Keratinocyte (primary cell): ENCODE results near the gene ARPC1A. TPM values are rescaled to one million over a fixed set of nuclear protein-coding genes. Genes with fewer than 3 reads are reported as not detected.

Experiments
- DNase-seq: peaks from one replicate; pipeline ENCODE4 v3.0.0-alpha.2; 2011; ENCODE audit warnings: low read depth, missing footprints, low spot score
- FAIRE-seq: peaks from 2 replicates; lab custom pipeline; 2011; peaks lifted over from hg19 to GRCh38; lab: Jason Lieb, UNC
- H2AFZ ChIP-seq: 2 replicates; pipeline ENCODE4 v1.6.0; 2012; ENCODE audit warnings: low read length, control low read depth, inconsistent platforms; ENCODE audit not compliant: control insufficient read depth
- H3K27ac ChIP-seq: 2 replicates; pipeline ENCODE4 v1.5.1; 2011; ENCODE audit warnings: low read length; ENCODE audit not compliant: control insufficient read depth, insufficient read depth
- H3K27me3 ChIP-seq: 3 replicates; pipeline ENCODE4 v1.6.0; 2011; ENCODE audit warnings: low read length; ENCODE audit not compliant: control insufficient read depth, insufficient read depth; ENCODE audit errors: extremely low read depth
- H3K36me3 ChIP-seq, 2 experiments: 2 replicates in 1 of 2; 3 replicates in 1 of 2; pipeline ENCODE4 v1.5.1; 2011; ENCODE audit warnings: low read length in 2 of 2, mild to moderate bottlenecking in 1 of 2; ENCODE audit not compliant: control insufficient read depth in 2 of 2, insufficient read depth in 2 of 2; ENCODE audit errors: extremely low read depth in 1 of 2
- H3K4me1 ChIP-seq: 3 replicates; pipeline ENCODE4 v1.5.1; 2011; ENCODE audit warnings: low read length; ENCODE audit not compliant: control insufficient read depth, insufficient read depth; ENCODE audit errors: extremely low read depth
- H3K4me2 ChIP-seq: 3 replicates; pipeline ENCODE4 v1.6.0; 2011; ENCODE audit warnings: low read depth, low read length; ENCODE audit not compliant: control insufficient read depth, insufficient read depth; ENCODE audit errors: extremely low read depth
- H3K4me3 ChIP-seq, 3 experiments: fragments of 200-600 bp in 1 of 3; sonication (generic) in 1 of 3; 2 replicates in 2 of 3; 3 replicates in 1 of 3; pipeline ENCODE4 v1.5.1; 2011 to 2016; ENCODE audit warnings: low read length in 3 of 3, mild to moderate bottlenecking in 3 of 3, control low read depth in 2 of 3, inconsistent platforms in 1 of 3, low read depth in 1 of 3, mixed read lengths in 1 of 3, mixed run types in 1 of 3, moderate library complexity in 1 of 3; ENCODE audit not compliant: control insufficient read depth in 2 of 3, insufficient read depth in 2 of 3; ENCODE audit errors: extremely low read depth in 1 of 3
- H3K79me2 ChIP-seq: 2 replicates; pipeline ENCODE4 v1.6.0; 2012; ENCODE audit warnings: low read length; ENCODE audit not compliant: control insufficient read depth, insufficient read depth
- H3K9ac ChIP-seq: 3 replicates; pipeline ENCODE4 v1.6.0; 2011; ENCODE audit warnings: low read length; ENCODE audit not compliant: control insufficient read depth, insufficient read depth; ENCODE audit errors: extremely low read depth
- H3K9me1 ChIP-seq: 3 replicates; pipeline ENCODE4 v1.6.0; 2011; ENCODE audit warnings: low read length; ENCODE audit not compliant: control insufficient read depth, insufficient read depth; ENCODE audit errors: extremely low read depth
- H3K9me3 ChIP-seq: 2 replicates; pipeline ENCODE4 v1.5.1; 2012; ENCODE audit warnings: low read depth, low read length; ENCODE audit not compliant: control insufficient read depth
- H4K20me1 ChIP-seq: 3 replicates; pipeline ENCODE4 v1.6.0; 2011; ENCODE audit warnings: low read length; ENCODE audit not compliant: control insufficient read depth, insufficient read depth; ENCODE audit errors: extremely low read depth
- EZH2 ChIP-seq: IDR thresholded peaks from one replicate; pipeline ENCODE4 v1.6.1; 2012; ENCODE audit warnings: inconsistent platforms, mild to moderate bottlenecking, low read length, moderate library complexity
- dilution Hi-C: fragments of 300-500 bp; cut with MboI; formaldehyde crosslinking; loops from one replicate; pipeline ENCODE4 v1.7.0; 2020; ENCODE audit warnings: low sequenced_read_pairs; ENCODE audit not compliant: extremely low pct_ligation_motif_present
- polyA plus RNA-seq, 5 experiments: library from polyadenylated mRNA; depleted of rRNA in 3 of 5; stranded (reverse) in 3 of 5; stranded (forward) in 1 of 5; unstranded in 1 of 5; fragments of >200 nt; gene quantifications; 1 replicate in 1 of 5; 2 replicates in 3 of 5; 3 replicates in 1 of 5; pipeline versions ENCODE4 v1.2.1 to v1.2.3, GENCODE V29; 2011 to 2012; ENCODE audit warnings: missing spikeins in 2 of 5, low read depth in 1 of 5, low replicate concordance in 1 of 5
- TF ChIP-seq, protein P1 (sequence below), 3 experiments: IDR thresholded peaks in 1 of 3; conservative IDR thresholded peaks in 1 of 3; optimal IDR thresholded peaks in 1 of 3; 2 replicates in 2 of 3; 3 replicates in 1 of 3; pipeline versions ENCODE3 to v1.5.1; 2011; ENCODE audit warnings: low read length in 3 of 3, mild to moderate bottlenecking in 3 of 3, moderate library complexity in 2 of 3, control low read depth in 1 of 3, inconsistent platforms in 1 of 3; ENCODE audit not compliant: insufficient read depth in 2 of 3; ENCODE audit errors: extremely low read depth in 1 of 3

The ARPC1A gene
- polyA plus RNA-seq, 1 donor (not counting 4 experiments of a cell fraction or from before 2014, with no cell fraction given): 133 TPM

GRCh38 chr7:99402854-99403253, 77.2 kb downstream of the ARPC1A start:
- Histone ChIP-seq H3K4me2 (no peak overlapping the region), H3K27me3 (no peaks in the 10 kb centered on the region), H3K4me3 (no peak overlapping the region), H3K4me1 (peaks cover 18% of the 10 kb centered on the region), H3K9ac (no peak overlapping the region), H3K9me1 (no peaks in the 10 kb centered on the region), H2AFZ (no peak overlapping the region), H3K27ac (no peak overlapping the region), H4K20me1 (peaks cover 28% of the 10 kb centered on the region), H3K9me3 (no peaks in the 10 kb centered on the region), H3K79me2 (peaks cover 56% of the 10 kb centered on the region), H3K36me3 (peaks cover 31 to 53% of the 10 kb centered on the region in 2 experiments)
- no peak for TF ChIP-seq EZH2
- TF ChIP-seq, protein P1, sequence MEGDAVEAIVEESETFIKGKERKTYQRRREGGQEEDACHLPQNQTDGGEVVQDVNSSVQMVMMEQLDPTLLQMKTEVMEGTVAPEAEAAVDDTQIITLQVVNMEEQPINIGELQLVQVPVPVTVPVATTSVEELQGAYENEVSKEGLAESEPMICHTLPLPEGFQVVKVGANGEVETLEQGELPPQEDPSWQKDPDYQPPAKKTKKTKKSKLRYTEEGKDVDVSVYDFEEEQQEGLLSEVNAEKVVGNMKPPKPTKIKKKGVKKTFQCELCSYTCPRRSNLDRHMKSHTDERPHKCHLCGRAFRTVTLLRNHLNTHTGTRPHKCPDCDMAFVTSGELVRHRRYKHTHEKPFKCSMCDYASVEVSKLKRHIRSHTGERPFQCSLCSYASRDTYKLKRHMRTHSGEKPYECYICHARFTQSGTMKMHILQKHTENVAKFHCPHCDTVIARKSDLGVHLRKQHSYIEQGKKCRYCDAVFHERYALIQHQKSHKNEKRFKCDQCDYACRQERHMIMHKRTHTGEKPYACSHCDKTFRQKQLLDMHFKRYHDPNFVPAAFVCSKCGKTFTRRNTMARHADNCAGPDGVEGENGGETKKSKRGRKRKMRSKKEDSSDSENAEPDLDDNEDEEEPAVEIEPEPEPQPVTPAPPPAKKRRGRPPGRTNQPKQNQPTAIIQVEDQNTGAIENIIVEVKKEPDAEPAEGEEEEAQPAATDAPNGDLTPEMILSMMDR (optimal IDR thresholded peaks at IDR 0.05 in 1 of 3, IDR thresholded peaks at IDR 0.05 in 1 of 3, conservative IDR thresholded peaks at IDR 0.05 in 1 of 3; ENCODE audit: extremely low read depth in 1 of 3, insufficient read depth in 2 of 3, low read length in 3 of 3): no peak
- FAIRE-seq (no peak), DNase-seq (no peak)
- dilution Hi-C loops: no loop called here

- Histone ChIP-seq H3K27me3 (no peaks in the 10 kb centered on the region), H3K4me2 (no peak overlapping the region), H3K4me3 (no peak overlapping the region), H3K9ac (no peak overlapping the region), H3K79me2 (peaks cover 61% of the 10 kb centered on the region), H3K9me3 (no peaks in the 10 kb centered on the region), H3K36me3 (peaks cover 25 to 53% of the 10 kb centered on the region in 2 experiments), H3K27ac (no peak overlapping the region), H4K20me1 (peaks cover 28% of the 10 kb centered on the region), H3K9me1 (no peaks in the 10 kb centered on the region), H2AFZ (no peak overlapping the region), H3K4me1 (peaks cover 18% of the 10 kb centered on the region)
- no peak for FAIRE-seq
- dilution Hi-C loops: no loop called here
- TF ChIP-seq, protein P1 (optimal IDR thresholded peaks at IDR 0.05 in 1 of 3, IDR thresholded peaks at IDR 0.05 in 1 of 3, conservative IDR thresholded peaks at IDR 0.05 in 1 of 3; ENCODE audit: extremely low read depth in 1 of 3, insufficient read depth in 2 of 3, low read length in 3 of 3): no peak
- TF ChIP-seq EZH2: no peak
- DNase-seq: no peak
Observed at GRCh38 chr7:99403764-99404163, 78.1 kb downstream of the ARPC1A start.
